ENCODE data around the gene CCDC40. TPM values are rescaled to one million over a fixed set of nuclear protein-coding genes. Genes with fewer than 3 reads are reported as not detected.

The CCDC40 gene
- total and polyA plus RNA-seq, 2 of the 13 experiments (the other 11 are each of a cell fraction or from before 2014, with no cell fraction given), result 4.1 to 5.5 TPM

GRCh38 chr17:80068301-80069222, 32.1 kb downstream of the CCDC40 start (continued):
- TF ChIP-seq NR2F6 (IDR thresholded peaks at IDR 0.05) (0 out of 2 replicates have a peak, but pooled peaks have one; percentile 55), NR2F6 (CRISPR knock-in tag; IDR thresholded peaks at IDR 0.05) (peak; percentile 62), TEAD3 (CRISPR knock-in tag; optimal IDR thresholded peaks at IDR 0.05; ENCODE audit: borderline replicate concordance) (peak; percentile 24), NFIB (CRISPR knock-in tag; IDR thresholded peaks at IDR 0.05; ENCODE audit: borderline replicate concordance) (no peak), ZNF577 (CRISPR knock-in tag; IDR thresholded peaks at IDR 0.05; ENCODE audit: borderline replicate concordance, low read depth) (no peak), IRF9 (CRISPR knock-in tag; IDR thresholded peaks at IDR 0.05; ENCODE audit: borderline replicate concordance) (0 out of 2 replicates have a peak, but pooled peaks have one; percentile 15), MIER3 (CRISPR knock-in tag; IDR thresholded peaks at IDR 0.05; ENCODE audit: borderline replicate concordance) (peak; percentile 61; the same call in 1 of the 2 replicates), DNMT1 (CRISPR knock-in tag; IDR thresholded peaks at IDR 0.05) (no peak), ZNF281 (CRISPR knock-in tag; IDR thresholded peaks at IDR 0.05; ENCODE audit: borderline replicate concordance) (peak; percentile 91), HNF1B (CRISPR knock-in tag; IDR thresholded peaks at IDR 0.05) (peak; percentile 77), ZBTB7A (CRISPR knock-in tag; IDR thresholded peaks at IDR 0.05) (no peak; the same call in 1 of the 2 replicates), IRF2 (CRISPR knock-in tag; IDR thresholded peaks at IDR 0.05) (peak; percentile 55; the same call in 1 of the 2 replicates), ELF1 (CRISPR knock-in tag; IDR thresholded peaks at IDR 0.05) (peak; percentile 48; the same call in 1 of the 2 replicates), CTCF (CRISPR knock-in tag; IDR thresholded peaks at IDR 0.05) (peak; percentile 32; the same call in 1 of the 2 replicates), NRL (CRISPR knock-in tag; IDR thresholded peaks at IDR 0.05; ENCODE audit: borderline replicate concordance) (peak; percentile 61; the same call in 1 of the 2 replicates), XBP1 (CRISPR knock-in tag; IDR thresholded peaks at IDR 0.05) (no peak), ZBTB43 (CRISPR knock-in tag; conservative IDR thresholded peaks at IDR 0.05) (0 out of 2 replicates have a peak, but pooled peaks have one; percentile 25), RAD21 (CRISPR knock-in tag; IDR thresholded peaks at IDR 0.05) (0 out of 2 replicates have a peak, but pooled peaks have one; percentile 6), RXRB (CRISPR knock-in tag; IDR thresholded peaks at IDR 0.05; ENCODE audit: borderline replicate concordance) (peak; percentile 83; the same call in 1 of the 2 replicates), TOE1 (CRISPR knock-in tag; IDR thresholded peaks at IDR 0.05) (no peak)
